HEK293 (cell line): ENCODE data around the gene ALMS1.
A peak's percentile ranks its signal among the peaks of the same experiment; 100 is the strongest.
"Not testable (repeated sequence)": the region's sequence is repeated elsewhere in the genome, so short reads cannot be mapped to it uniquely, and the experiment has no call there.

Experiments used
- CTCF ChIA-PET: fragments of 350-600 bp; formaldehyde crosslinking; extraction: SDS; loops from one replicate; lab custom pipeline; 2021; ENCODE audit warnings: antibody characterized with exemption; lab: Yijun Ruan, JAX
- POLR2A ChIA-PET: fragments of 300-600 bp; formaldehyde crosslinking; extraction: SDS; loops from one replicate; lab custom pipeline; 2020; ENCODE audit warnings: antibody characterized with exemption, inconsistent platforms; lab: Yijun Ruan, JAX
- H3K27ac ChIP-seq: fragments of 200-500 bp; sonication (Bioruptor generic); 2 replicates; pipeline ENCODE4 v1.5.1; 2014; ENCODE audit warnings: low read depth, low read length, control low read depth, inconsistent platforms; ENCODE audit errors: extremely low read depth
- H3K36me3 ChIP-seq, 2 experiments: fragments of 200-500 bp in 1 of 2; sonication (Bioruptor generic) in 1 of 2; 1 replicate in 1 of 2; 2 replicates in 1 of 2; pipeline ENCODE4 v1.5.1; 2014 to 2017; ENCODE audit warnings: inconsistent platforms in 2 of 2, low read length in 2 of 2; ENCODE audit not compliant: control insufficient read depth in 2 of 2, insufficient read depth in 1 of 2
- H3K4me1 ChIP-seq: fragments of 200-500 bp; sonication (Bioruptor generic); 2 replicates; pipeline ENCODE4 v1.5.1; 2014; ENCODE audit warnings: mild to moderate bottlenecking, low read length, inconsistent platforms; ENCODE audit not compliant: control insufficient read depth, insufficient read depth
- H3K4me3 ChIP-seq: 2 replicates; pipeline ENCODE4 v1.5.1; 2011; ENCODE audit warnings: low read depth, mild to moderate bottlenecking, control low read depth, low read length, moderate library complexity
- H3K9me3 ChIP-seq: fragments of 200-500 bp; sonication (Bioruptor generic); 2 replicates; pipeline ENCODE4 v1.5.1; 2014; ENCODE audit warnings: low read depth, low read length, inconsistent platforms; ENCODE audit not compliant: control insufficient read depth, insufficient read depth
- HOXD13 ChIP-seq: sonication (generic); formaldehyde crosslinking; IDR thresholded peaks from 2 replicates; pipeline ENCODE4 v1.8.0; 2022; ENCODE audit warnings: missing genetic modification reagents, borderline replicate concordance
- KLF8 ChIP-seq: fragments of 450-650 bp; formaldehyde crosslinking; IDR thresholded peaks from 2 replicates; pipeline ENCODE4 v1.5.1; 2016; ENCODE audit warnings: missing biosample characterization, missing genetic modification characterization
- SCRT2 ChIP-seq: fragments of 450-650 bp; formaldehyde crosslinking; IDR thresholded peaks from 2 replicates; pipeline ENCODE4 v1.5.1; 2016; ENCODE audit warnings: missing biosample characterization, missing genetic modification characterization
- SP7 ChIP-seq: fragments of 450-650 bp; formaldehyde crosslinking; IDR thresholded peaks from 2 replicates; pipeline ENCODE4 v1.5.1; 2016; ENCODE audit warnings: missing biosample characterization, missing genetic modification characterization
- ZNF146 ChIP-seq: fragments of 450-650 bp; formaldehyde crosslinking; IDR thresholded peaks from 2 replicates; pipeline ENCODE4 v1.5.1; 2016; ENCODE audit warnings: missing biosample characterization, missing genetic modification characterization
- ZNF350 ChIP-seq: fragments of 450-650 bp; formaldehyde crosslinking; IDR thresholded peaks from 2 replicates; pipeline ENCODE4 v1.5.0; 2017; ENCODE audit warnings: missing biosample characterization, mild to moderate bottlenecking, missing genetic modification characterization
- ZNF560 ChIP-seq: fragments of 450-650 bp; formaldehyde crosslinking; IDR thresholded peaks from 2 replicates; pipeline ENCODE4 v1.5.1; 2017; ENCODE audit warnings: missing biosample characterization, missing genetic modification characterization, borderline replicate concordance
- ZNF600 ChIP-seq: fragments of 450-650 bp; formaldehyde crosslinking; IDR thresholded peaks from 2 replicates; pipeline ENCODE4 v1.5.1; 2016; ENCODE audit warnings: missing biosample characterization, missing genetic modification characterization
- ZNF610 ChIP-seq: fragments of 450-650 bp; formaldehyde crosslinking; IDR thresholded peaks from 2 replicates; pipeline ENCODE4 v1.5.1; 2016; ENCODE audit warnings: missing biosample characterization, missing genetic modification characterization, borderline replicate concordance
- TF ChIP-seq, protein P1 (sequence below): fragments of 450-650 bp; formaldehyde crosslinking; IDR thresholded peaks from 2 replicates; pipeline ENCODE4 v1.5.1; 2016; ENCODE audit warnings: missing biosample characterization, missing genetic modification characterization, low read depth
- TF ChIP-seq, protein P2 (sequence below): fragments of 450-650 bp; formaldehyde crosslinking; IDR thresholded peaks from 2 replicates; pipeline ENCODE4 v1.5.1; 2016; ENCODE audit warnings: missing biosample characterization, missing genetic modification characterization
- TF ChIP-seq, protein P3 (sequence below): fragments of 450-650 bp; formaldehyde crosslinking; IDR thresholded peaks from 2 replicates; pipeline ENCODE4 v1.5.1; 2017; ENCODE audit warnings: missing biosample characterization, missing genetic modification characterization

The ALMS1 gene

DNA sequence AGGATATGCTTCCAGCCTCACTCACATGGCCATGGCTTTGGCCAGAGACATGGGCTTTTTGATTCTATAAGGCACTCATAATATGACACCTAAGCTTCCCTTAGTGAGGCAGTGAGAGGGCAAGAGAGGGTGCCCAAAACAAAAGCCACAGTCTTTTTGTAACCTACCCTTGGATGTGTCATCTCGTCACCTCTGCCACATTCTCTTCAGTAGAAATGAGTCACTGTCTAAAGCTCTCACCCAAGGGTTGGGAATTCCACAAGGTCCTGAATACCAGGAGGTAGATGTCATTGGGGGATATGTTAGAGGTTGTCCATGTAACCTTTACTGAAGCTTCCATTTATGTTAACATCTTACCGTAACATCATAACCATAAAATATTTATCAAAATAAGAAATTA lies 108.4 kb downstream of the ALMS1 start:
- no peak overlapping the region for H3K4me3 ChIP-seq
- H3K27ac ChIP-seq = no peak overlapping the region
- POLR2A ChIA-PET = interaction anchor here (0.6 kb wide), 1 partner anchor 102 kb away, joined by 5 read pairs; no protein-coding TSS in a partner anchor
- CTCF ChIA-PET = no interaction called here
- TF ChIP-seq, protein P1, sequence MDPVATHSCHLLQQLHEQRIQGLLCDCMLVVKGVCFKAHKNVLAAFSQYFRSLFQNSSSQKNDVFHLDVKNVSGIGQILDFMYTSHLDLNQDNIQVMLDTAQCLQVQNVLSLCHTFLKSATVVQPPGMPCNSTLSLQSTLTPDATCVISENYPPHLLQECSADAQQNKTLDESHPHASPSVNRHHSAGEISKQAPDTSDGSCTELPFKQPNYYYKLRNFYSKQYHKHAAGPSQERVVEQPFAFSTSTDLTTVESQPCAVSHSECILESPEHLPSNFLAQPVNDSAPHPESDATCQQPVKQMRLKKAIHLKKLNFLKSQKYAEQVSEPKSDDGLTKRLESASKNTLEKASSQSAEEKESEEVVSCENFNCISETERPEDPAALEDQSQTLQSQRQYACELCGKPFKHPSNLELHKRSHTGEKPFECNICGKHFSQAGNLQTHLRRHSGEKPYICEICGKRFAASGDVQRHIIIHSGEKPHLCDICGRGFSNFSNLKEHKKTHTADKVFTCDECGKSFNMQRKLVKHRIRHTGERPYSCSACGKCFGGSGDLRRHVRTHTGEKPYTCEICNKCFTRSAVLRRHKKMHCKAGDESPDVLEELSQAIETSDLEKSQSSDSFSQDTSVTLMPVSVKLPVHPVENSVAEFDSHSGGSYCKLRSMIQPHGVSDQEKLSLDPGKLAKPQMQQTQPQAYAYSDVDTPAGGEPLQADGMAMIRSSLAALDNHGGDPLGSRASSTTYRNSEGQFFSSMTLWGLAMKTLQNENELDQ = no peak
- TF ChIP-seq, protein P2, sequence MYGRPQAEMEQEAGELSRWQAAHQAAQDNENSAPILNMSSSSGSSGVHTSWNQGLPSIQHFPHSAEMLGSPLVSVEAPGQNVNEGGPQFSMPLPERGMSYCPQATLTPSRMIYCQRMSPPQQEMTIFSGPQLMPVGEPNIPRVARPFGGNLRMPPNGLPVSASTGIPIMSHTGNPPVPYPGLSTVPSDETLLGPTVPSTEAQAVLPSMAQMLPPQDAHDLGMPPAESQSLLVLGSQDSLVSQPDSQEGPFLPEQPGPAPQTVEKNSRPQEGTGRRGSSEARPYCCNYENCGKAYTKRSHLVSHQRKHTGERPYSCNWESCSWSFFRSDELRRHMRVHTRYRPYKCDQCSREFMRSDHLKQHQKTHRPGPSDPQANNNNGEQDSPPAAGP (tag by site-specific recombination) = no peak
- TF ChIP-seq ZNF350 (peak; percentile 67; the same call in 1 of the 2 replicates), ZNF610 (no peak)
- H3K9me3 ChIP-seq = no peaks in the 10 kb centered on the region
- peaks cover 0 to 33% of the 10 kb centered on the region in 2 experiments; a peak in 2 of 3 replicates for H3K36me3 ChIP-seq
- H3K4me1 ChIP-seq = no peaks in the 10 kb centered on the region

DNA sequence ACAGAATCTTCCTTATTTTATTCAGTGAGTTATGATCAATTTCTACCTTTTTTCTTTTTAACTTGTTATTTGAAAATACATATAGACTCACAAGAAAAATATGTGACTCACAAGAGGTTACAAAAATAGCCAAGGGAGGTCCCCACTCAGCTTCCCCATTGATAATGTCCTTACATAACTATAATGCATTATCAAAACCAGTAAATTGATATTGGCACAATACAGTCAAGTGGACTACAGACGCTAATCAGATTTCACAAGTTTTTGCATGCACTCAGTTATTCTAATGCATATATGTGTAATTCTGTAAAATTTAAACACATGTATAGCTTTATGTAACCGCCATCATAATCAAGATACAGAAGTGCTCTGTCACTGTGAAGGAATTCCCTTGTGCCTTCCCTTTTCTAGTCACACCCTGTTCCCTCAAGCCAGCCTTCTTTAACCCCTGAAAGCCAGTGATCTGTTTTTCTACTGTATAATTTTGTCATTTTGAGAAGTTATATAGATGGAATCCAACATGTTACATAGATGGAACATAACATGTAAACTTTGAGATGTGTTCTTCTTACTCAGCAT lies 118.4 kb downstream of the ALMS1 start:
- TF ChIP-seq ZNF600 (tag by site-specific recombination) (no peak), HOXD13 (CRISPR knock-in tag) (no peak), SP7 (tag by site-specific recombination) (no peak), KLF8 (tag by site-specific recombination) (no peak), SCRT2 (tag by site-specific recombination) (no peak), ZNF560 (tag by site-specific recombination) (no peak)
- TF ChIP-seq, protein P3, sequence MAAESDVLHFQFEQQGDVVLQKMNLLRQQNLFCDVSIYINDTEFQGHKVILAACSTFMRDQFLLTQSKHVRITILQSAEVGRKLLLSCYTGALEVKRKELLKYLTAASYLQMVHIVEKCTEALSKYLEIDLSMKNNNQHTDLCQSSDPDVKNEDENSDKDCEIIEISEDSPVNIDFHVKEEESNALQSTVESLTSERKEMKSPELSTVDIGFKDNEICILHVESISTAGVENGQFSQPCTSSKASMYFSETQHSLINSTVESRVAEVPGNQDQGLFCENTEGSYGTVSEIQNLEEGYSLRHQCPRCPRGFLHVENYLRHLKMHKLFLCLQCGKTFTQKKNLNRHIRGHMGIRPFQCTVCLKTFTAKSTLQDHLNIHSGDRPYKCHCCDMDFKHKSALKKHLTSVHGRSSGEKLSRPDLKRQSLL (tag by site-specific recombination) = no peak
- Histone ChIP-seq H3K27ac (no peak overlapping the region), H3K36me3 (no peaks in the 10 kb centered on the region), H3K4me3 (no peak overlapping the region), H3K4me1 (no peaks in the 10 kb centered on the region), H3K9me3 (no peaks in the 10 kb centered on the region)
- ChIA-PET POLR2A (no interaction called here), CTCF (no interaction called here)

DNA sequence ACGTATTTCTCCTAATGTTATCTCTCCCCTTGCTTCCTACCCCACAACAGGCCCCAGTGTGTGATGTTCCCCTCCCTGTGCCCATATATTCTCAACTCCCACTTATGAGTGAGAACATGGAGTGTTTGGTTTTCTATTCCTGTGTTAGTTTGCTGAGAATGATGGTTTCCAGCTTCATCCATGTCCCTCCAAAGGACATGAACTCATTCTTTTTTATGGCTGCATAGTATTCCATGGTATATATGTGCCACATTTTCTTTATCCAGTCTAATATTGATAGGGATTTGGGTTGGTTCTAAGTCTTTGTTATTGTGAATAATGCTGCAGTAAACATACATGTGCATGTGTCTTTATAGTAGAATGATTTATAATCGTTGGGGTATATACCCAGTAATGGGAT lies 119.2 kb downstream of the ALMS1 start:
- H3K27ac ChIP-seq, H3K4me1 ChIP-seq, H3K4me3 ChIP-seq, H3K36me3 ChIP-seq, H3K9me3 ChIP-seq, CTCF ChIA-PET, POLR2A ChIA-PET: not testable (repeated sequence)
- TF ChIP-seq ZNF146 (tag by site-specific recombination) = peak; percentile 51; the same call in 1 of the 2 replicates

DNA sequence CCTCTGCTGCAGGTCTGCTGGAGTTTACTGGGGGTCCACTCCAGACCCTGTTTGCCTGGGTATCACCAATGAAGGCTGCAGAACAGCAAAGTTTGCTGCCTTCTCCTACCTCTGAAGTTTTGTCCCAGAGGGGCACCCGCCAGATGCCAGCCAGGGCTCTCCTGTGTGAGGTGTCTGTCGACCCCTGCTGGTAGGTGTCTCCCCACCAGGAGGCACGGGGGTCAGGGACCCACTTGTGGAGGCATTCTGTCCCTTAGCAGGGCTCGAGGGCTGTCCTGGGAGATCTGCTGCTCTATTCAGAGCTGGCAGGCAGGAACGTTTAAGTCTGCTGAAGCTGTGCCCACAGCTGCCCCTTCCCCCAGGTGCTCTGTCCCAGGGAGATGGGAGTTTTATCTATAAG lies 124.8 kb downstream of the ALMS1 start:
- H3K4me1 ChIP-seq, H3K4me3 ChIP-seq, H3K27ac ChIP-seq, H3K36me3 ChIP-seq, H3K9me3 ChIP-seq, POLR2A ChIA-PET, CTCF ChIA-PET: not testable (repeated sequence)
